Mesenchymal stem cell (in vitro differentiated cells and primary cell): ENCODE data around the gene JAK2.

Experiments
- DNase-seq: peaks from one replicate; pipeline ENCODE4 v3.0.0-alpha.2; 2013
- H2AFZ ChIP-seq: one replicate; pipeline ENCODE4 v1.6.1; 2013; ENCODE audit warnings: low read depth, mild to moderate bottlenecking, control low read depth, inconsistent platforms, low read length, moderate library complexity
- H2AK5ac ChIP-seq: 2 replicates; pipeline ENCODE4 v1.6.1; 2013; ENCODE audit warnings: low read length, moderate library complexity, mild to moderate bottlenecking, inconsistent platforms; ENCODE audit not compliant: severe bottlenecking
- H2BK120ac ChIP-seq: one replicate; pipeline ENCODE4 v1.6.1; 2013; ENCODE audit warnings: low read depth, mild to moderate bottlenecking, inconsistent platforms, low read length, moderate library complexity
- H2BK12ac ChIP-seq, 2 experiments: one replicate each; pipeline ENCODE4 v1.6.1; 2013; ENCODE audit warnings: inconsistent platforms in 2 of 2, low read length in 2 of 2, mild to moderate bottlenecking in 2 of 2, moderate library complexity in 2 of 2, control low read depth in 1 of 2
- H2BK15ac ChIP-seq: one replicate; pipeline ENCODE4 v1.6.1; 2013; ENCODE audit warnings: mild to moderate bottlenecking, low read depth, inconsistent platforms; ENCODE audit not compliant: poor library complexity, severe bottlenecking
- H2BK5ac ChIP-seq: 2 replicates; pipeline ENCODE4 v1.6.1; 2013; ENCODE audit warnings: low read depth, mild to moderate bottlenecking, low read length, control low read depth, inconsistent platforms; ENCODE audit not compliant: poor library complexity, severe bottlenecking
- H3K14ac ChIP-seq, 2 experiments: one replicate each; pipeline ENCODE4 v1.6.1; 2013; ENCODE audit warnings: inconsistent platforms in 2 of 2, low read length in 2 of 2, control low read depth in 1 of 2, mild to moderate bottlenecking in 1 of 2, moderate library complexity in 1 of 2
- H3K18ac ChIP-seq, 2 experiments: one replicate each; pipeline ENCODE4 v1.6.1; 2013; ENCODE audit warnings: inconsistent platforms in 2 of 2, low read length in 2 of 2, control low read depth in 1 of 2, low read depth in 1 of 2, mild to moderate bottlenecking in 1 of 2
- H3K23ac ChIP-seq, 2 experiments: one replicate each; pipeline ENCODE4 v1.6.1; 2013; ENCODE audit warnings: inconsistent platforms in 2 of 2, low read length in 2 of 2, mild to moderate bottlenecking in 2 of 2, moderate library complexity in 2 of 2, control low read depth in 1 of 2
- H3K27ac ChIP-seq: 2 replicates; pipeline ENCODE4 v1.5.1; 2013; ENCODE audit warnings: mild to moderate bottlenecking, moderate library complexity, low read length, control low read depth, inconsistent platforms; ENCODE audit not compliant: poor library complexity, severe bottlenecking
- H3K27me3 ChIP-seq, 2 experiments: 2 replicates each; pipeline versions ENCODE4 v1.6.1 to v1.7.0; 2013; ENCODE audit warnings: low read length in 2 of 2, mild to moderate bottlenecking in 2 of 2, moderate library complexity in 2 of 2, control low read depth in 1 of 2, inconsistent platforms in 1 of 2; ENCODE audit not compliant: control insufficient read depth in 1 of 2, insufficient read depth in 1 of 2
- H3K36me3 ChIP-seq, 2 experiments: 2 replicates each; pipeline versions ENCODE4 v1.6.1 to v1.7.0; 2013; ENCODE audit warnings: low read length in 2 of 2, control low read depth in 1 of 2, inconsistent platforms in 1 of 2, low read depth in 1 of 2, mild to moderate bottlenecking in 1 of 2; ENCODE audit not compliant: insufficient read depth in 2 of 2, control insufficient read depth in 1 of 2
- H3K4ac ChIP-seq, 2 experiments: one replicate each; pipeline ENCODE4 v1.6.1; 2013; ENCODE audit warnings: inconsistent platforms in 2 of 2, low read length in 2 of 2, mild to moderate bottlenecking in 2 of 2, moderate library complexity in 2 of 2, control low read depth in 1 of 2, low read depth in 1 of 2
- H3K4me1 ChIP-seq: 2 replicates; pipeline ENCODE4 v1.6.1; 2013; ENCODE audit warnings: low read depth, low read length, control low read depth; ENCODE audit not compliant: control insufficient read depth, insufficient read depth
- H3K4me2 ChIP-seq: 2 replicates; pipeline ENCODE4 v1.6.1; 2013; ENCODE audit warnings: low read length, mild to moderate bottlenecking, inconsistent platforms; ENCODE audit not compliant: poor library complexity, severe bottlenecking
- H3K4me3 ChIP-seq, 2 experiments: 2 replicates each; pipeline versions ENCODE4 v1.5.1 to v1.7.0; 2013; ENCODE audit warnings: low read length in 2 of 2, mild to moderate bottlenecking in 2 of 2, control low read depth in 1 of 2, low read depth in 1 of 2; ENCODE audit not compliant: insufficient read depth in 1 of 2
- H3K79me1 ChIP-seq: replicated peaks from 2 replicates; pipeline ENCODE4 v1.6.1; 2013; ENCODE audit warnings: mild to moderate bottlenecking, control low read depth, low read length, inconsistent platforms; ENCODE audit not compliant: poor library complexity, severe bottlenecking
- H3K9ac ChIP-seq: 2 replicates; pipeline ENCODE4 v1.7.0; 2013; ENCODE audit warnings: mild to moderate bottlenecking, low read length, moderate library complexity
- H3K9me3 ChIP-seq: 2 replicates; pipeline ENCODE4 v1.7.0; 2013; ENCODE audit warnings: mild to moderate bottlenecking, low read length; ENCODE audit not compliant: control insufficient read depth
- H4K8ac ChIP-seq: one replicate; pipeline ENCODE4 v1.6.1; 2013; ENCODE audit warnings: inconsistent platforms, mild to moderate bottlenecking, low read length, moderate library complexity
- H4K91ac ChIP-seq: one replicate; pipeline ENCODE4 v1.6.1; 2013; ENCODE audit warnings: mild to moderate bottlenecking, low read length, inconsistent platforms
- WGBS: methylation state at CpG from one replicate; pipeline ENCODE4 v1.1.7; 2013; ENCODE audit warnings: mixed read lengths; 5-methylcytosine and 5-hydroxymethylcytosine counted together

Gene JAK2

DNA sequence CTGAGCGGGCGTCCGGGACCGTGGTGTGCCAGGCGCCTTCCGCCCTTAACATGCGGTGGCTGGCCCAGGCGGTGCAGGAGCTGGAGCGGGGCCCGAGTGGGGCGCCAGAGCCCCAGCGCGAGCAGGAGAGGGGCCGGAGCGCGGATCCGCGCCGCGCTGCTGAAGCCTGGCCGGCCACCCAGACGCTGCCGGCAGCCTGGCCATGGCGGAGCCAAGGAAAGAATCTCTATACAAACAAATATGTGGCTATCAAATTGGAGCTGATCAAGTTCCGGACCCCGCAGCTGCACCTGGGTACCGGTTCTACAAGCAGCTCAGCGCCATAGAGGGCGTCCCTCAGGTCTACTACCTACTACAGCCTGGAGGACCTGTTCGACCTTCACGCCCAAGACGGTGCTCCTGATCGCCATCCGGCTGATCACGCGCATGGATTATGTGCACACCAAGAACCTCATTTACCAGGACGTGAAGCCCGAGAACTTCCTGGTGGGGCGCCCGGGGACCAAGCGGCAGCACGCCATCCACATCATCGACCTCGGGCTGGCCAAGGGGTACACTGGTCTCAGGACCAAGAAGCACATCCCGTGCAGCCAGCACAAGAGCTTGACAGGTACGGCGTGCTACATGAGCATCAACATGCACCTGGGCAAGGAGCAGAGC, 55.8 kb downstream of the JAK2 start:
- Histone ChIP-seq H2AK5ac (no peak overlapping the region), H3K18ac (no peak overlapping the region), H4K8ac (no peak overlapping the region), H2BK5ac (no peak overlapping the region), H2BK12ac (no peak overlapping the region), H3K27ac (no peak overlapping the region), H3K79me1 (peaks cover 14% of the 10 kb centered on the region), H3K4me1 (peaks cover 4% of the 10 kb centered on the region), H3K27me3 (no peaks in the 10 kb centered on the region), H2BK15ac (no peak overlapping the region), H2AFZ (no peak overlapping the region), H3K4me2 (no peak overlapping the region), H3K23ac (no peak overlapping the region), H3K14ac (no peak overlapping the region), H2BK120ac (no peak overlapping the region), H3K9me3 (peaks cover 4% of the 10 kb centered on the region), H3K9ac (no peak overlapping the region), H3K4ac (no peak overlapping the region), H4K91ac (no peak overlapping the region), H3K36me3 (peaks cover 22 to 28% of the 10 kb centered on the region in 2 experiments), H3K4me3 (no peak overlapping the region)
- 97% methylated on average over 47 of the region's 47 CpGs for WGBS
- DNase-seq: no peak

GRCh38 chr9:5041390-5042115, 56.5 kb downstream of the JAK2 start:
- WGBS: 99% methylated on average over 48 of the region's 48 CpGs
- H4K8ac ChIP-seq: no peak overlapping the region
- H4K91ac ChIP-seq: no peak overlapping the region
- no peak overlapping the region for H3K4me2 ChIP-seq
- H3K4ac ChIP-seq: no peak overlapping the region
- no peak overlapping the region for H2BK12ac ChIP-seq
- H3K9ac ChIP-seq: no peak overlapping the region
- no peak overlapping the region for H3K23ac ChIP-seq
- H3K4me1 ChIP-seq: peaks cover 4% of the 10 kb centered on the region
- no peak overlapping the region for H3K27ac ChIP-seq
- no peak overlapping the region for H2AK5ac ChIP-seq
- no peak overlapping the region for H2AFZ ChIP-seq
- H2BK5ac ChIP-seq: no peak overlapping the region
- H3K79me1 ChIP-seq: peaks cover 14% of the 10 kb centered on the region
- no peaks in the 10 kb centered on the region for H3K27me3 ChIP-seq
- no peak for DNase-seq
- H3K4me3 ChIP-seq: no peak overlapping the region
- H3K14ac ChIP-seq: no peak overlapping the region
- no peak overlapping the region for H3K18ac ChIP-seq
- H3K9me3 ChIP-seq: peaks cover 4% of the 10 kb centered on the region
- H2BK15ac ChIP-seq: no peak overlapping the region
- H3K36me3 ChIP-seq: peaks cover 22 to 31% of the 10 kb centered on the region in 2 experiments
- no peak overlapping the region for H2BK120ac ChIP-seq

GRCh38 chr9:5042661-5043178, 57.6 kb downstream of the JAK2 start:
- Histone ChIP-seq H3K4me2 (no peak overlapping the region), H4K91ac (peak overlapping the region; percentile 80), H2BK5ac (no peak overlapping the region), H2BK12ac (peak overlapping the region in 1 of 2 experiments; percentile 24), H3K9me3 (peaks cover 4% of the 10 kb centered on the region), H3K9ac (no peak overlapping the region), H2BK15ac (peak overlapping the region; percentile 69), H4K8ac (peak overlapping the region; percentile 38), H3K27me3 (no peaks in the 10 kb centered on the region), H3K79me1 (peaks cover 16% of the 10 kb centered on the region), H3K4me3 (no peak overlapping the region), H3K4ac (peak overlapping the region in 1 of 2 experiments; percentile 64), H3K4me1 (peaks cover 4% of the 10 kb centered on the region), H3K36me3 (peaks cover 22 to 31% of the 10 kb centered on the region in 2 experiments), H2BK120ac (no peak overlapping the region), H3K27ac (no peak overlapping the region), H2AK5ac (no peak overlapping the region), H3K23ac (no peak overlapping the region), H3K18ac (peak overlapping the region in 1 of 2 experiments; percentile 59), H2AFZ (no peak overlapping the region), H3K14ac (peak overlapping the region in 1 of 2 experiments; percentile 83)
- WGBS: 94% methylated on average over 30 of the region's 30 CpGs
- DNase-seq: no peak

DNA sequence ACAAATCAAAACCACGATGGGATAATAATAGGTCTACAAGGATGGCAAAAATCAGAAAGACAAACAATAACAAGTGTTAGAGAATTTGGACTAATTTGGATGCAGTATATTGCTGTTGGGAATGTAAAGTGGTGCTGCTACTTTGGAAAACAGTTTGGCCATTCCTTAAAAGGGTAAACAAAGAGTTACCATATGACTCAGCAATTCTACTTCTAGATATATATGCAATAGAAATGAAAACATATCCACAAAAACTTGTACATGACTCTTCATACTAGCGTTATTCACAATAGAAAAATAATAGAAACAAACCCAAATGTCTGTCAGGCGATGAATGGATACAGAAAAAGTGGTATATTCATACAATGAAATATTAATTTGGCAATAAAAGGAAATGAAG, 58.3 kb downstream of the JAK2 start:
- peaks cover 16% of the 10 kb centered on the region for H3K79me1 ChIP-seq
- WGBS: 100% methylated on average over 1 of the region's 3 CpGs
- no peak overlapping the region for H3K4me3 ChIP-seq

More for the DNA sequence above, 58.3 kb downstream of the JAK2 start:
- no peak overlapping the region for H3K27ac ChIP-seq
- H2BK15ac ChIP-seq: no peak overlapping the region
- no peak overlapping the region for H2AK5ac ChIP-seq
- H3K14ac ChIP-seq: no peak overlapping the region
- no peak overlapping the region for H3K23ac ChIP-seq
- no peak overlapping the region for H2BK12ac ChIP-seq
- H3K36me3 ChIP-seq: peaks cover 22 to 31% of the 10 kb centered on the region in 2 experiments
- H3K4me2 ChIP-seq: no peak overlapping the region
- no peak overlapping the region for H4K8ac ChIP-seq
- no peak overlapping the region for H3K18ac ChIP-seq
- H3K9me3 ChIP-seq: peaks cover 4% of the 10 kb centered on the region
- no peak for DNase-seq
- no peaks in the 10 kb centered on the region for H3K27me3 ChIP-seq
- peaks cover 4% of the 10 kb centered on the region for H3K4me1 ChIP-seq
- no peak overlapping the region for H3K4ac ChIP-seq
- H2BK120ac ChIP-seq: no peak overlapping the region
- no peak overlapping the region for H3K9ac ChIP-seq
- no peak overlapping the region for H2AFZ ChIP-seq
- no peak overlapping the region for H2BK5ac ChIP-seq
- no peak overlapping the region for H4K91ac ChIP-seq
